NCI-H345 treated with DMSO at 0.1 percent for 48 hours (cell line): ENCODE results near the gene DNAJC10.
"Not testable (repeated sequence)": the region's sequence is repeated elsewhere in the genome, so short reads cannot be mapped to it uniquely, and the experiment has no call there.

Source experiments
- DNase-seq: peaks from one replicate; lab custom pipeline; 2025; ENCODE audit not compliant: unreplicated experiment; lab: John Stamatoyannopoulos, UW

DNAJC10 gene, protein sequence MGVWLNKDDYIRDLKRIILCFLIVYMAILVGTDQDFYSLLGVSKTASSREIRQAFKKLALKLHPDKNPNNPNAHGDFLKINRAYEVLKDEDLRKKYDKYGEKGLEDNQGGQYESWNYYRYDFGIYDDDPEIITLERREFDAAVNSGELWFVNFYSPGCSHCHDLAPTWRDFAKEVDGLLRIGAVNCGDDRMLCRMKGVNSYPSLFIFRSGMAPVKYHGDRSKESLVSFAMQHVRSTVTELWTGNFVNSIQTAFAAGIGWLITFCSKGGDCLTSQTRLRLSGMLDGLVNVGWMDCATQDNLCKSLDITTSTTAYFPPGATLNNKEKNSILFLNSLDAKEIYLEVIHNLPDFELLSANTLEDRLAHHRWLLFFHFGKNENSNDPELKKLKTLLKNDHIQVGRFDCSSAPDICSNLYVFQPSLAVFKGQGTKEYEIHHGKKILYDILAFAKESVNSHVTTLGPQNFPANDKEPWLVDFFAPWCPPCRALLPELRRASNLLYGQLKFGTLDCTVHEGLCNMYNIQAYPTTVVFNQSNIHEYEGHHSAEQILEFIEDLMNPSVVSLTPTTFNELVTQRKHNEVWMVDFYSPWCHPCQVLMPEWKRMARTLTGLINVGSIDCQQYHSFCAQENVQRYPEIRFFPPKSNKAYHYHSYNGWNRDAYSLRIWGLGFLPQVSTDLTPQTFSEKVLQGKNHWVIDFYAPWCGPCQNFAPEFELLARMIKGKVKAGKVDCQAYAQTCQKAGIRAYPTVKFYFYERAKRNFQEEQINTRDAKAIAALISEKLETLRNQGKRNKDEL

DNA sequence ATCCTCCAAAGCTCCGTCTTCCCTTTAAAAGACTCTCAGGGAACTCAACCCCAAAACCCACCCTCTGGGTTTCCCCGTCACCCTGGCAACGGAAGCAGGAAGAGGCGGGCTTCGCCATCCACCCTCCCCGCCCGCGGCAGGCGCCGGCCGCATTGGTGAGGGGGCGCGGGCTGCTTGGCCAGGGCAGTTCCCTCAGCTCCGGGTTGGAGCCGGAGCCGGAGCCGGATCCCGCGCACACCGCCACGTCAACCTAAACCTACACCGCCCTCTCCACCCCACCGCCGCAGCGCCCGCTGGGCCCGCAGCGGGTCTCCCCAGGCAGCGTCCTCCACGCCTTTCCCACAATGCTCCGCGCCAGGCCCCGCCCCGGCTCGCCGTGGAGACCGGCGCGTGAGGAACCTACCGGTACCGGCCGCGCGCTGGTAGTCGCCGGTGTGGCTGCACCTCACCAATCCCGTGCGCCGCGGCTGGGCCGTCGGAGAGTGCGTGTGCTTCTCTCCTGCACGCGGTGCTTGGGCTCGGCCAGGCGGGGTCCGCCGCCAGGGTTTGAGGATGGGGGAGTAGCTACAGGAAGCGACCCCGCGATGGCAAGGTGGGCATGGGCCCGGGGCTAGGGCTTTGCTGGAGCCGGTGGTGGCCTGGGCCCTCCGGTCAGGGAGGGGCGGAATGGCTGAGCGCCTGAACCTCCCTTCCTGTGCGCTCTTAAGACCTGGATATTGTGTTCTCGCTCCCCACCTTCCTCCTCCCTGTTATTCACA lies at the start of gene DNAJC10:
Gene DNAJC10 (plus strand): TSS at position 366 of the 758 bp plus-strand sequence. CDS start 1,830 bp downstream, outside the sequence.
- peak; percentile 71 for DNase-seq

DNA sequence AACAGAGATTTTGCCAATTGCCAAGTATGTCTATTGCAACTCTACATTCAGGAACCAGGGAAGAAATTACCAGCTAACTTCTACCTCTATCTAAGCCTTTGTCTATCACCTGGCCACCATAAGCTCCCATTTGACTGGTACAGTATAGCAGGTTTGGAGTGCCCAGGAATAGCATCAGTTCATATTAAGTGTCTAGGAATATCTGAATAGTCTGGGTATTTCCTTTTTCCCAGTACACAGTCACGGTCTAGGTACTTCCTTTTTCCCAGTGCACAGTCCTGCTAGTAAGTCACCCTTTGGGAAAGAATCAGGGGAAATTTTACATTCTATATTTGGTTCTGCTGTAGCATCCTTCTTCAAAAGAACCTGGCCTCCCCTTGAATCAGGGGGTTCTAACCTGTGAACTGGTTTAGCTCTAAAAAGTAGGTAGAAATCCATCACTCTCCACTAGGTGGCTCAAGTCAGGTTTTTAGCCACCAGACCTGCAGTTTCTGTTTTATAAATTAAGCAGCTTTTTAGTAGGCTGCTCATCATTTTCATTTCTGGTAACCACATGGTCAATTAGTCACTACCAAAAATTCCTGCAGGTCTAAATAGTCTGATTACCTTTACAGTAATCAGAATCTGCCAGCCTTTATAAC lies 49.3 kb upstream of the DNAJC10 start:
- no peak for DNase-seq

DNA sequence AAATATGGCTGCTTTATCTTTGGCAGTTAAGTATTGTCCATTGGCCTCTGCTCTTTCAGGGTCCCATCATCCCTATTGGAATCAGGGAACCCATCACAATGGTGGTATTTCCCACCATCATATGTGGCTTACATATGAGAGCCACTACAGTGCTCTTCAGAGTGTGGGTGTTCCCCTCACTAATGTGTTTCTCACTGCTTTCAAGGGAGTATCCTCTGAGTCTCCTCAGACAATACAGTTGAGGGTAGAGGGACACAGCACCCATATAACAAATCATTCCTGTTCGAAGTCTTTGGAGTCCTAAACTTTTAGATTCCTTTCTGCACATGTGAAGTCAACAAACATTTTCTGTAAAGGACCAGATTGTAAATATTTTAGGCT lies 48.8 kb upstream of the DNAJC10 start:
- no peak for DNase-seq

DNA sequence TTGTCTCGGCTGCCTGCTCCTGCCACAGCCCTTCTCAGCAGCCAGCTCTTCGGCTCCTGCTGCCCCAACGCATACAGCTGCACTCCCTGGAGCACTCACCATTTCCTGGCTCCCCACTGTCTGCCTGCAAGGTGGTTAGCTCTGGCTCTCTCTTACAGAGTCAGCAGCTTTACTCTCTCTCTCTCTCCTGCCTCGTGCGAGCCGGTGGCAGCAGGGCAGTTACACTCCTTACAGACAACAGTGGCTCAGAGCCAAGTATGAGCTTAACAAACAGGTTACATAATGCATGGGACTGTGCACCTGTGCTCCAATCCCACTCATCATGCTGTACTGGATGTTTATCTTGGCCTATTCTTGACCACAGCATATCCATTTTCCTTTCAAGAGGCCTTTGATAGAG lies 47.4 kb upstream of the DNAJC10 start:
- DNase-seq: peak; percentile 98

DNA sequence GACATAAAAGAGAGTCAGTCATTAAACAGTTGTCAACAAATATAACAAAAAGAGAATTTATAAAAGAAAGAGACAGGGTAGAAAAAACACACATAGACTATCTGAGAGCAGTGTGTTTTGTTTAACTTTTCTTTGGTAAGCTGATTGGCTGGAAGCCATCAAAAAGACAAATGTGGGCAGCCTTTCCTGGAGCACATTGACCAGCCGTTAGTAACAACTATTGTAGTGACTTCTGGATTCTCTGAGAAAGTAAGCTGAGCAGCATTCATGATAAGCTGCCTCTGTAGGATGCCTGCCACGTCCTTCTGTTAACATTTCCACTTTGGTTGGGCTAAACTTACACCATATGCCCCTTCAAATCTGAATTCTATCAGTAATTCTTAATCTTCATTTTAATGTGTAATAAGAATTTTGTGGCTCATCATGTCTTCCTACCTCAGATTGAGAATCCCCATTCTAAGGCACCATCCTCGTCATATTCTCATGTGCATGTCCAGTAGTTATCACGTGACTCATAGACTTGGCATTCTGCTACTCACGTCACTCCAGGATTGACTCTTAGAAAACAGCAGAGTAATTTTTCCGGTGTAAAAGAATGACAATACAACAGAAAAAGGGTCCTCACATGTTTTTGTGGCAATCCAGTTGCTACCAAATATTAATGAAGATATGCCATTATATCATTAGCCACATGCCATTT lies 43.4 kb upstream of the DNAJC10 start:
- DNase-seq: no peak

DNA sequence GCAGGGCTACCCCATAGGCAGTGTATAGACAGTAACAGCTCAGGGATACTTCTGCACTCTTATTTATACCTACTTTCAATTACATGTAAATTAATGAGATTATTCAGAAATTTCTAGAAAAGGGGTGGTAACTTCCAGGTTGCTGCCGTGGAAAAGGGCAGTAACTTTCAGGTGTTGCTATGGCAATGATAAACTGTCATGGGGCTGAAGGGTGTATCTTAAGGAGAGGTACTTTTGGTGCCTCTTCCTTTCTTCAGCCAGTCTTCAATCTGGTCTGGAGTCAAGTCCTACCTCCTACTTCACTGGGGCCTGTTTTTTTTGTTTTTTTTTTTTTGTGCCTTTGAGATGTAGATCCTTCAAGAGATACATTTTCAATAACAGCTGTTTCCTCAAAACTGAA lies 35.2 kb upstream of the DNAJC10 start:
- no peak for DNase-seq

DNA sequence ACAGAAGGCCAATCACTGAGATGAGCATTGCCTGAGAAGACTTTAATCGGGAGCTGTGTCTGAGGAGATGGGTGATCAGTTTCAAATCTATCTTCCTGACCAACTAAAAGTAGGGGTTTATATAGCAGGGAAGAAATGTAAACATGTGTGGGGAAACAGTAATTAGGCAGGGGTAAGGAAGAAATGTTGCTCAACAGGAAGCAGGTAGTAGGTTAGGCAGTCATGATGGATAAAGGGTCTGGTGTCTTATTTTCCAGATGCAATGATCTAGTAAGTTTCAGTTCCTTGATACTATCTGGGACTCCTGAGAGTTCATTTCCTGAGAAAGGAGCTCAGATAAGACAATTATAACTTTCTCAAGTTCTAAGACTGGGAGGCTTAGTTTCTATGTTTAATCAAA lies 33.8 kb upstream of the DNAJC10 start:
- DNase-seq: no peak

DNA sequence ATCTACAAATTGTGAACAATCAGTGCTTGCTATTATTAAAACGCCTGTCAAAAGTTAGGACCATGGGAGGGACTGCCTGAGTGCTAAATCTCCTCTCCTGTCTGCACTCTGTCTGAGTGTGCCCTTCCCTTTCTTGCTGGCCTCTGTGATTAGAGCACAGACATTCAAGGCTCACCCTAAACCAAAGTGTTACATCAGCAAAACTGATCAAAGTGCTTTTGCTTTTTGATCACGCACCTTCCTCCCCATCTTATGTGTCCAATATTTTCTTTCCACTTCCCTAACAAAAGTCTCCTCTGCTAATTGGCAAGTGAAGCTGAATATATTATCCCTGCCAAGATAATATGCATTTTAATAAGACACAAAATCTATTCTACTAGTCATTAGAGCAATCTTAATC lies 30.5 kb upstream of the DNAJC10 start:
- DNase-seq: no peak

DNA sequence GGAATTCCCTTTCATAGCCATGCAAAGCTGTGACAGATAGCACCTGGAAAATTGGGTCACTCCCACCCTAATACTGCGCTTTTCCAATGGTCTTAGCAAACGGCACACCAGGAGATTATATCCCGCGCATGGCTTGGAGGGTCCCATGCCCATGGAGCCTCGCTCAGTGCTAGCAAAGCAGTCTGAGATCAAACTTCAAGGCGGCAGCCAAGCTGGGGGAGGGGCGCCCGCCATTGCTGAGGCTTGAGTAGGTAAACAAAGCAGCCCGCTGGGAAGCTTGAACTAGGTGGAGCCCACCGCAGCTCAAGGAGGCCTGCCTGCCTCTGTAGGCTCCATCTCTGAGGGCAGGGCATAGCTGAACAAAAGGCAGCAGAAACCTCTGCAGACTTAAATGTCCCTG lies 29.3 kb upstream of the DNAJC10 start:
- DNase-seq: not testable (repeated sequence)

DNA sequence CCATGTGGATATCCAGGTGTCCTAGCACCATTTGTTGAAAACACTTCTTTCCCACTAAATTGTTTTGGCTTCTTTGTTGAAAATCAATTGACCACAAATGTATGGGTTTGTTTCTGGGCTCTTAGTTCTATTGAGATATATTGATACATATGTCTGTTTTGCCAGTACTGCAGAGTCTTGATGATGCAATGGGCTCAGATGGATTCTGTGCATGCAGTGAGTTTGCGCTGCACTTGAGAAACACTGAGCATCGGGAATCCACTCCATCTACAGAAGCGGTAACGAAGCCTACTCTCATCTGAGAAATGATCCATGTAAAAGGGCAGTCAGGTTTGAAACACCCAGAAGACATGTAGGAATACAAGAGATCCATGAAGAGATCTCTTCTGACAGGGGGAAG lies 21.9 kb upstream of the DNAJC10 start:
- peak; percentile 80 for DNase-seq

DNA sequence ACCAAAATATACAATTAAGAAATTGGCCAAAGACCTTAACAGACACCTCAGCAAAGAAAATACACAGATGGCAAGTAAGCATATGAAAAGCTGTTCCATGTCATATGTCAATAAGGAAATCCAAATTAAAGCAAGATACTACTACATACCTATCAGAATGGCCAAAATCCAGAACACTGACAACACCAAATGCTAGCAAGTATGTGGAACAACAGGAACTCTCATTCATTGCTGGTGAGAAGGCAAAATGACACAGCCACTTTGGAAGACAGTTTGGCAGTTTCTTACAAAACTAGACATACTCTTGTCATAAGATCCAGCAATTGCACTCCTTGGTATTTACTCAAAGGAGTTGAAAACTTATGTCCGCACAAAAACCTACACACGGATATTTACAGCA lies 20.3 kb upstream of the DNAJC10 start:
- DNase-seq: no peak

DNA sequence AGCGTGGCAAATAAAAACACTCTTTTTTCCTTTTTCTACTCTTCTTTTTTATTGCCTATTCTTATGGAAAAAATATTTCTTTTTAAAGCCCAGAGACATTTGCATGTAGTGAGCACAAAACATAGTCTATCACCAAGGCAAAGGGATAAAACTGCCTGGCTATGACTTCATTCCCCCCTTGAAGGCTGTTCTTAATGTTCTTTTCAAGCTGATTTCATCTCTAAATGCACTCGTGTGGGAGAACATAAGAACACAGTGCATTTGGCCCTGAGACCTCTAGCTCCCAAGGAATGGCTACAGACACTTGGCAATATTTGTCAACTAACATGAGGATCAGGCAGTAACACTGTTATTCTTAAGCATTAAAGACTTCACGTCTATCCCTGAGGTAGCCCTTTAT lies 17.4 kb upstream of the DNAJC10 start:
- DNase-seq: no peak

DNA sequence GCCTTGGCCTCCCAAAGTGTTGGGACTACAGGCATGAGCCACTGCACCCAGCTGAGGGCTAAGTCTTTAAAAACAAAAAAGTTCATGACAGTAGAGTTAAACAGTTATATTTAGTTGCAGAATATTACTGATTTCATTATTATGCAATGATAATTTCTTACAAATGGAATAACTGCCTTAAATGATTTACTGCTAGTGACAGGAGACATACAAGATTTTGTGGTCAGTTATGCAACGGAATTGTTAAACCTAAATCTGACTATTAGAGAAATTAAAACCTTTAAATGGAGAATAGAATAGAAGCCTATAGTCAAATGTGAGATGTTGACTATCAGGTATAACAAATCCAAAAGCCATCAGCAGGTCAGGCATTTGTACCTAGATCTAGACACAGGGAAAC lies 10.3 kb upstream of the DNAJC10 start:
- no peak for DNase-seq

DNA sequence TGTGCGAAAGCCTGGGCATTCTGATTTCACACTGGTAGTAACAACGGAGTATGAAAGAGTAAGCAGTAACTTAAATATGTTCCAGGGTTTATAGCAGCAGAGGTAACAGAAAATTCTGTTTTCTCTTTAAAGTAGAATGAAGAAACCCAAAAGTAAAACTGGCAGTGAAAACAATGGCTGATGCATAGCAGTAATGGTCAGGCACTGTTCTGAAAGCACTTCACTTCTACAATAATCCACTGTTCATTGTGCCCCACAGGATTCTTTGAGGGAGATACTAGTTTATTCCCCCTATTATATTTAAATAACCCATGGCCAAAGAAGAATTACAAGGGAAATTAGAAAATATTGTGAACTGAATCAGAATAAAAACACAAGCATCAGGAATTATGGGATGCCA lies 9.3 kb upstream of the DNAJC10 start:
- DNase-seq: no peak

DNA sequence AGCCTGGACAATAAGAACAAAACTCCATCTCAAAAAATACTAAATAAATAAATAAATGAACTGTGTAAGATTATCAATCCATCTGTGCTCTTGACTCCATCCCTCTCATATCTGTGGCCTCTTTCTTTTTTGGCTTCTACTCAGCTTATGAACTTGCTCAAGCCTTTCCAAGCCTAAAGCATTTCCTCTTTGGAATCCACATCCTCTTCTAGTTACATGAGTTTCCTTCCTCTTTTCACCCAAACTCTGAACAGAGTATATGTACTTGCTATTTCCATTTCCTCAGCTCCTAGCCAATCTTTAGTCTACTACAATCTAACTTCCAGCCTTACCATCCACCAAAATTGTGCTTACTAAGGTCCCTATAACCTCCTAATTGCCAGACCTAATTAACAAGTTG lies 2.5 kb upstream of the DNAJC10 start:
- no peak for DNase-seq

DNA sequence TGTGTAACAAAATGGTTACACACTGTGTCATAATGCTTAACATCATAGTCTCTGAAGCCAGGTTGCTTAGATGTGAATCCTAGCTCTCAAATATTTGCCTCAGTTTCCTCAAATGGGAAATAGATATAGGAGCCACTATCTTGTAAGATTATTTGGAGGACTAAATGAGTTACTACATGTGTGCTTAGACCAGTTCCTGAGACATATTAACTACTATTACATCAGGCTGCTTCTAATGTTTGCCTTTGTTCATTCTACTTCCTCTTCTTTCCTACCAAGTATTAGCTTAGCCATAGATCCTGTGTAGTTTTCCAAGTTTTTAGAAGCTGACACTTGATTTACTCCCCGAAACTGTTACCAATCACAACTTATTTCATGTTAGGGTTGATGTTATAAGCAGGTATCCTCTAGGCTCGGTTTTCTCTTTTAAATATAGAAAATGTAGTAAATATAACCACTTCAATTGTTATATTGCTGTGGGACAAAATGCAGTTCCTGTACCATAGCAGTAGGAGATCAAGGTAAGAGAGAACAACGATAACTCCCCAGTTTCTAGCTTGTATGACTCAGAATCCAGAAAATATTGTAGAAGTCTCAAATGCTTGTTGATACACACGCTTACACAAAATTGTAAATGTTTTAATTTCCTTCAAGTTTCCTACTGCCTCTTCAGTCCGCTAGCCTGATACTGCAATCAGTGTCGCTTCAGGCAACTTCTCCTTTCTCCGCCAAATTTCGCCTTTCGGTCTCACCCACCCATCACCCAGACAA lies 751 bp upstream of the DNAJC10 start:
- no peak for DNase-seq

DNA sequence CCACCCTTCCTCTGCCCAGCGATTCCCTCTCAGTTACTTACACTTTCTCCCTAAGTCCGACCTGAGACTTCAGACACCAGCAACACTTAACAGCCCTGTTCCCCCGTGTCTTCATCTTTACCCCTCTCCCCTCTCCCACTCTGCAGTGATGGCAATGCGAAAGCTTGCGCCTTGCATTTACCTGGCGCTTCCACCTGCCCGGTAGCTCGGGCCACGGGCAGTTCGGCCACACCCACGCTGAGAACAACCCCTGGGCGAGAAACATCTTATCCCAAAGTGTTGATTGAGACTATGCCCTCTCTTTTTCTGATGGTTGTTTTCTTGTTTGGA lies 558 bp downstream of the DNAJC10 start:
- DNase-seq: peak; percentile 71

DNA sequence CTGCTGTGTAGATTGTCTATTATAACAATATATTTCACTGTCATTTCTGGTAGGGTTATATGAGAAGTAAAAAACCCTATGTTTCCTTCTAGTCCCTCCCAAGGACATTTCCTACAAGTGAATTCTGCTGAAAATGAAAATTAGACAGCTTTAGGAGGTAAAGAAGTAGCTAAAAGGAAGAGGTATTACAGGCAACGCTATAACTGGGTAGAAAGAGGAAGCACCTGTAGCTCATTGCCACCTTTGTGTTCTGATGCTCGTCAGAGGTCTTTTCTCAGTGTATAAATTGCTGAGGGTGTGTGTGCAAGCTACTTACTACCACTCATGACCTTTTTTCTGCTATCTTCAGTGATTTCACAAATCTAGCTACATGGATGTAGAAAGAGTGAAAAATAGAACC lies 1.4 kb downstream of the DNAJC10 start:
- DNase-seq: peak; percentile 31

DNA sequence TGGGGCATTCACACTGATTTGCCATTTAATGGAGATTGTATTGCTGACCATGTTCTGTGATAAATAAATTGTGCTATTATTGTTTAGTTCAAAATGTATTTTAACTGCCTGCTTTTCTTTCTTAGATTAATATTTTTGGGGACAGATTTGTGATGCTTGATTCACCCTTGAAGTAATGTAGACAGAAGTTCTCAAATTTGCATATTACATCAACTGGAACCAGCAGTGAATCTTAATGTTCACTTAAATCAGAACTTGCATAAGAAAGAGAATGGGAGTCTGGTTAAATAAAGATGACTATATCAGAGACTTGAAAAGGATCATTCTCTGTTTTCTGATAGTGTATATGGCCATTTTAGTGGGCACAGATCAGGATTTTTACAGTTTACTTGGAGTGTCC lies 1.8 kb downstream of the DNAJC10 start:
- no peak for DNase-seq

DNA sequence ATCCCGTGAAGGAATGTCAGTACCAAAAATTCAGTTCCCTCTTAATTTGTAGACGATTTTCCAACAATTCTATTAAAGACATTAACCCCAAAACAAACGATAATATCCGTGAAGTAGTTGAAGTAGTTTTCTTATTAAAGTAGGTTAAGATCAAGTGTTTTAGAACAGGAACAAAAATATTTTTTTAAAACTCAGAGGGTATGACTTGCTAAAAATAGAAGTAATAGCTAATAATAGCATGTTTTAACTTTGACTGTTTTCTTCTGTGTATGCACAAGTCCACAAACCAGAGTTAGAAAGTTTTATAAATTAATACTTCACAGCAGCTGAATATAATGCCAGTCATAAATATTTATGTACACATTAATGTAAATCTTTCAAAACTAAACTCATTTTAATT lies 2.4 kb downstream of the DNAJC10 start:
- no peak for DNase-seq
